ENCODE results near the gene COG2.
"Not testable (repeated sequence)": the region's sequence is repeated elsewhere in the genome, so short reads cannot be mapped to it uniquely, and the experiment has no call there.

Gene COG2

GRCh38 chr1:230626232-230626631 lies 16.0 kb upstream of the COG2 start:
- DNase-seq = no peak

- DNase-seq = no peak
Observed at GRCh38 chr1:230627767-230628166, 14.5 kb upstream of the COG2 start.

GRCh38 chr1:230629511-230629910 lies 12.8 kb upstream of the COG2 start:
- no peak for DNase-seq

GRCh38 chr1:230631477-230631876 lies 10.8 kb upstream of the COG2 start:
- no peak for DNase-seq

- DNase-seq = no peak
Observed at GRCh38 chr1:230632273-230632873, 9.9 kb upstream of the COG2 start.

- DNase-seq = no peak
Observed at GRCh38 chr1:230633469-230633868, 8.8 kb upstream of the COG2 start.

- DNase-seq = no peak
Observed at GRCh38 chr1:230634384-230634783, 7.9 kb upstream of the COG2 start.

- DNase-seq = no peak
Observed at GRCh38 chr1:230636575-230637148, 5.6 kb upstream of the COG2 start.

- no peak for DNase-seq
Observed at GRCh38 chr1:230639714-230640209, 2.5 kb upstream of the COG2 start.

- DNase-seq = no peak
Observed at GRCh38 chr1:230641346-230641745, 935 bp upstream of the COG2 start.

GRCh38 chr1:230641900-230642262 lies 400 bp upstream of the COG2 start:
- DNase-seq = no peak

- DNase-seq = no peak
Observed at GRCh38 chr1:230643908-230644307, 1.6 kb downstream of the COG2 start.

- DNase-seq = no peak
Observed at GRCh38 chr1:230646710-230647302, 4.5 kb downstream of the COG2 start.

- no peak for DNase-seq
Observed at GRCh38 chr1:230647321-230647720, 5.0 kb downstream of the COG2 start.

- DNase-seq = no peak
Observed at GRCh38 chr1:230648114-230648513, 5.8 kb downstream of the COG2 start.

- DNase-seq = no peak
Observed at GRCh38 chr1:230650300-230650699, 8.0 kb downstream of the COG2 start.

- DNase-seq = no peak
Observed at GRCh38 chr1:230651235-230651634, 9.0 kb downstream of the COG2 start.

- not testable (repeated sequence) for DNase-seq
Observed at GRCh38 chr1:230656719-230657118, 14.4 kb downstream of the COG2 start.

GRCh38 chr1:230658103-230658502 lies 15.8 kb downstream of the COG2 start:
- not testable (repeated sequence) for DNase-seq

GRCh38 chr1:230658691-230659090 lies 16.4 kb downstream of the COG2 start:
- DNase-seq = no peak

GRCh38 chr1:230661976-230662375 lies 19.7 kb downstream of the COG2 start:
- DNase-seq = no peak

- DNase-seq = no peak
Observed at GRCh38 chr1:230668227-230668626, 25.9 kb downstream of the COG2 start.

- no peak for DNase-seq
Observed at GRCh38 chr1:230669543-230669942, 27.3 kb downstream of the COG2 start.

GRCh38 chr1:230674581-230674980 lies 32.3 kb downstream of the COG2 start:
- DNase-seq = no peak

GRCh38 chr1:230677200-230677599 lies 34.9 kb downstream of the COG2 start:
- DNase-seq = no peak

Data from CD4-positive, alpha-beta T cell treated with Interferon alpha-2 for 1 hour (primary cell).